UCSD-AML1 (cell line): ENCODE measurements around the gene LHFPL5.

Source experiments
- DNase-seq: peaks from one replicate; lab custom pipeline; 2025; ENCODE audit not compliant: unreplicated experiment; lab: John Stamatoyannopoulos, UW

Gene LHFPL5

GRCh38 chr6:35852994-35853393 lies 47.8 kb downstream of the LHFPL5 start:
- no peak for DNase-seq

- no peak for DNase-seq
Observed at GRCh38 chr6:35856250-35856649, 51.1 kb downstream of the LHFPL5 start.

GRCh38 chr6:35857853-35858252 lies 52.7 kb downstream of the LHFPL5 start:
- DNase-seq: no peak

GRCh38 chr6:35859367-35859766 lies 54.2 kb downstream of the LHFPL5 start:
- no peak for DNase-seq
